DND-41 (cell line): ENCODE results near the gene NCF4.

ENCODE experiments used
- EZH2 ChIP-seq: IDR thresholded peaks from 3 replicates; pipeline ENCODE4 v1.6.1; 2012; ENCODE audit warnings: borderline replicate concordance, low read depth, mild to moderate bottlenecking, moderate library complexity, low read length, inconsistent platforms; ENCODE audit not compliant: severe bottlenecking
- TF ChIP-seq, protein P1 (sequence below): IDR thresholded peaks from 2 replicates; pipeline ENCODE4 v1.5.1; 2012; ENCODE audit warnings: borderline replicate concordance, low read length, moderate library complexity, mild to moderate bottlenecking; ENCODE audit not compliant: poor library complexity, severe bottlenecking; ENCODE audit errors: extremely low read depth

DNA sequence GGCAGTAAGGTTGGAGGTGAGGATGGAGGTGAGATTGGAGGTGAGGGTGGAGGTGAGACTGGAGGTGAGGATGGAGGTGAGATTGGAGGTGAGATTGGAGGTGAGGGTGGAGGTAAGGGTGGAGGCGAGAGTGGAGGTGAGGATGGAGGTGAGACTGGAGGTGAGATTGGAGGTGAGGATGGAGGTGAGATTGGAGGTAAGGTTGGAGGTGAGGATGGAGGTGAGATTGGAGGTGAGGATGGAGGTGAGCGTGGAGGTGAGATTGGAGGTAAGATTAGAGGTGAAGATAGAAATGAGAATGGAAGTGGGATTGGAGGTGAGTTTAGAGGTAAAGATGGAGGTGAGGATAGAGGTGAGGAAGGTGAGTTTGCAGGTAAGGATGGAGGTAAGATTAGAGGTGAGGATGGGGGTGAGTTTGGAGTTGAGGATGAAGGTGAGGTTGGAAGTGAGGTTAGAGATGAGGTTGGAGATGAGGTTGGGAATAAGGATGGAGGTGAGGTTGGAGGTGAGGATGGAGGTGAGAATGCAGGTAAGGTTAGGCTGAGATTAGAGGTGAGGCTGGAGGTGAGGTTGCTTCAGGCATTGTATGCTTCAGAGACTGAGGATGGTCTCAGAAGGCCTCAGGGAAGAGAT, 12.2 kb downstream of the NCF4 start:
- TF ChIP-seq, protein P1, sequence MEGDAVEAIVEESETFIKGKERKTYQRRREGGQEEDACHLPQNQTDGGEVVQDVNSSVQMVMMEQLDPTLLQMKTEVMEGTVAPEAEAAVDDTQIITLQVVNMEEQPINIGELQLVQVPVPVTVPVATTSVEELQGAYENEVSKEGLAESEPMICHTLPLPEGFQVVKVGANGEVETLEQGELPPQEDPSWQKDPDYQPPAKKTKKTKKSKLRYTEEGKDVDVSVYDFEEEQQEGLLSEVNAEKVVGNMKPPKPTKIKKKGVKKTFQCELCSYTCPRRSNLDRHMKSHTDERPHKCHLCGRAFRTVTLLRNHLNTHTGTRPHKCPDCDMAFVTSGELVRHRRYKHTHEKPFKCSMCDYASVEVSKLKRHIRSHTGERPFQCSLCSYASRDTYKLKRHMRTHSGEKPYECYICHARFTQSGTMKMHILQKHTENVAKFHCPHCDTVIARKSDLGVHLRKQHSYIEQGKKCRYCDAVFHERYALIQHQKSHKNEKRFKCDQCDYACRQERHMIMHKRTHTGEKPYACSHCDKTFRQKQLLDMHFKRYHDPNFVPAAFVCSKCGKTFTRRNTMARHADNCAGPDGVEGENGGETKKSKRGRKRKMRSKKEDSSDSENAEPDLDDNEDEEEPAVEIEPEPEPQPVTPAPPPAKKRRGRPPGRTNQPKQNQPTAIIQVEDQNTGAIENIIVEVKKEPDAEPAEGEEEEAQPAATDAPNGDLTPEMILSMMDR: no peak
- TF ChIP-seq EZH2: no peak
